COR-L47 (cell line): ENCODE data around the gene NTNG2.

Source experiments
- DNase-seq: peaks from one replicate; lab custom pipeline; 2025; lab: John Stamatoyannopoulos, UW

The NTNG2 gene

DNA sequence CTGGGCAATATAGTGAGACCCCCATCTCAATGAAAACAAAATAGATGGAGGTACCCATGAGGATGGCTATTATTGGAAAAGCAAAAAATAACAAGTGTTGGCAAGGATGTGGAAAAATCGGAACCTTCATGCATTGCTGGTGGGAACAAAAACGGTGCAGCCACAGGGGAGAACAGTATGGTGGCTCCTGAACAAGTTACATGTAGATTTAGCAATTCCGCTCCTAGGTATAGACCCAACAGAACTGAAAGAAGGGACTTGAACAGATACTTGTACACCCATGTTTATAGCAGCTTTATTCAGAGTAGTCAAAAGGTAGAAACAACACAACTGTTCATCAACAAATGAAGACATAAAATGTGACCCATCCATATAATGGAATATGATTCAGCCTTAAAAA, 43.0 kb downstream of the NTNG2 start:
- no peak for DNase-seq

DNA sequence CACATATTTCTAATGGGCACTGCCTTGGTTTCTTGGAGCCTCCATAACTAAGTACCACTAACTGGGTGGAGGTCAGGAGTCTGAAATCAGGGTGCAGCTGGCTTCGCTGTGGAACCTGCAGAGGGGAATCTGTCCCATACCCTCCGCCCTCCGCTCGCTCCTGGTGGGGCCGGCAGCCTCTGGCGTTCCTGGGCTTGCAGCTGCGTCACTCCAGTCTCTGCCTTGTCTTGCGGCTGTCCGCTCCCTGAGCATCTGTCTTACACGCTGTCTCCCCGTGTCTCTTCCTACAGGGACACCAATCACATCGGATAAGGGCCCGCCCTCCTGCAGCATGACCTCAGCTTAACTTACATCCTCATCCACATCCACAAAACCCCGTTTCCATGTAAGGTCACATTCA, 45.4 kb downstream of the NTNG2 start:
- DNase-seq: no peak

DNA sequence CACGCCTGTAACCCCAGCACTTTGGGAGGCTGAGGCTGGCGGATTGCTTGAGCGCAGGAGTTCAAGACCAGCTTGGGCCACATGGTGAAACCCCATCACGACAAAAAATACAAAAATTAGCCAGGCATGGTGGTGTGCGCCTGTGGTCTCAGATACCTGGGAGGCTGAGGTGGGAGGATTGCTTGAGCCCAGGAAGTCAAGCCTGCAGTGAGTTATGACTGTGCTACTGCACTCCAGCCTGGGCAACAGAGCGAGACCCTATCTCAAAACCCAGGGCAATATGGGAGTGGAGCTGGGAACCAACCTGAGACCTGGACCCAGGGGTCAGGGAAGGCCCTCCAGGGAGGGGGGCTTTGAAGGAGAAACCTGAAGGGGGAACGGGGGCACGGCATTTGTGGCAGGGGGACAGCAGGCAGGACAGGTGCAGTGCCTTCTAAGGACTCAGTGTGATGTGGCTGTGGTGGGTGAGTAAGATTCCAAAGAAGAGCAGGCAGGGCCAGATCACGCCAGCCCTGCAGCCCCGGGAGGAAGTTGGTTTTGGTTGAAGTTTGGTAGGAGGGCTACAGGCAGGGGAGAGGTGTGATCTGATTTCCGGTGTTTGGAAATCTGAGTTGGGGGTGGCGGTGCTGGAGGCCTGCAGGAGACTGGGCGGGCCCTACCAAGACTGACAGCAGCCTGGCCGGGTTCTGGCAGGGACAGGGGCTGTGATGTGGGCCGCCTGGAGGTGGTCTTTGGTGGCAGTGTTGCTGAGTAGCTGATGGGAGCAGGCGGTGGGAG, 46.2 kb downstream of the NTNG2 start:
- DNase-seq: no peak

DNA sequence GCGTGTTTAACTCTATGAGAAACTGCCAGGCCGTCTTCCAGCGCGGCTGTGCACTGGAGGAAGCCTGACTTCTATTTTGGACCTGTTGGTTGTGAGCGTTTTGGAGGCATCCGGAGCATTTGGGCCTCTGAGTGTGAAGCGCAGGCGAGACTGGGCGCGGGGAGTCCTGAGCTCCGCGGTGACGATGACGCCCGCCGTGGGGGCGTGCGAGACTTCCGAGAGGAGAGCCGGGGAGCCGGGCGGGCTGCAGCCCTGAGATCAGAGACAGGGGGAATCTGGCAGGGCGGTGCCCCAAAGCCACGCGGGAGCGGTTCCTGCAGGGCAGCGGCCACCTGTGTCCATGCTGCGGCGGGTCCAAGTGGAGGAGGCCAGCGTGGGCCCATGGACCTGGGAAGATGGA, 47.4 kb downstream of the NTNG2 start:
- no peak for DNase-seq

DNA sequence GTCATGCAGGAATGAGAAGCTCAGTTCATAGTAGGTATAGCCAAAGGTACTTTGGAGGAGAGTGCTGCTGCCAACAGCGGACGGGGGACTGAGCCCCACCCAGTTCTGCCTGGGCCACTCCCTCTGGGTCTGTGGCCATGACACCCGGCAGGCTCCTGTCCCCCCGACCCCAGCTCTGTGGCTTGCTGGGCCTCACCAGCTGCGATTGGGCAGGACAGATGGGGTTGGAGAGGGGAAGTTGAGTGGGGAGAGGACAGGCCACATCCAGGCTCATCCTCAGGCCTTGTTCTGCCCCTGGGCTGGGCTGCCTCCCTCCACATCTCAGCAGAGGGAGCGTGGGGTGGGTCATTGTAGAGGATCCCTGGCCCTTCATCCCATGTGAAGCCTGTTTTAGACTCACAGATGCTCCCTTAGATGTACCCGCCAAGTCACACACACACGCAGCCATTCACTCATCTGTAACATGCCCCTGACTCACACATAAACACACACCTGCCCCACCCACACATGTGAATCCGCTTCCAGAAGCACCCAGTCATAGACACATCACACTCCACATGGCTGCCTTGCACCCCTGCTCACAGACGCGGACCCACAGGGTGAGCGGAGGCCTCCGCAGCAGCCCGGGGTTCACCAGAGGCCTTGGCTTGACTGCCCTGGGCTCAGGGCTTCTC, 48.8 kb downstream of the NTNG2 start:
- no peak for DNase-seq

DNA sequence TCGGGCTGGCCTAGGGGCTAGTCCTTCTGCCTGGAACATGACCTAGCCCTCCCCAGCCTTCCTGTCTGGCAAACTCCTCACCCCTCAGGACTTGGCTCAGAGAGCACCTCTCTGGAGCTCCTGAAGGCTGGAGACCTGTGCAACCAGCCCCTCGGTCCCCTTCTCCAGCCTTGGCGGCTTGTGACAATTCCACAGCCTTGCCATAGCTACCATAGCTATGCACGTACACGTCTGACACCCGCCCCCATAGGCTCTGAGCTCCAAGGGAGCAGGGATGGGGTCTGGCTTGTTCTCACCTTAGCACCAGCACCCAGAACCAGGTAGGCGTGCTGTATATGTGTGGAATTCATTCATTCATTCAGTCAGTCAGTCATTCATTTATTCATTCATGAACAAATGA, 49.7 kb downstream of the NTNG2 start:
- no peak for DNase-seq

DNA sequence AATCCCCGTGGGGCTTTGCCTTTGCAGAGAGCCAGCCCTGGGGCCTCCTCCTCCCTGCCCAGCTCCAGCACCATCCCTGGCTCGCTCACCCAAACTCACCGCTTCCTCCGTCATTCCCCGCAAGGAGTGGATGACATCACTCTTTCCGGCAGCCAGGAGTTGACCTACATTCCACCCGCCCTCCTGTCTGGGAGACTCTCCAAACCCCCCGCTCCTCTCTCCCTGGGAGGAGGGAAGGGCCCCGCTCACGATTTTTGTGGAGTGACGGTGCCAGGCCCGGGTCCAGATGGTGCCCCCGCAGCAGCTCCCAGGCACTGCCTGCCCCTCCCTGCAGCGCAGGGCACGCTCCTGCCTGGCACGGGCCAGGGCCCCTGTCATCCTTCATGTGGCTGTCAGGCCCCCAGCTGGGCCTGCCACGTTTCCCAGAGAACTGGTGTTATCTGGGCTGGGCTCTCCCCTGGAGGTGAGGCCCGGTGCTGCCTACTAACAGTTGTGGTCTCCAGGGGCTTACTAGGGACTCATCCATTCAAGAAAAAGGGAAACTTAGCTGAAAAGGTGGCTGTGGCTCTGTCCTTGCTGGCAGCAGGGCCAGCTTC, 52.3 kb downstream of the NTNG2 start:
- DNase-seq: peak; percentile 24

DNA sequence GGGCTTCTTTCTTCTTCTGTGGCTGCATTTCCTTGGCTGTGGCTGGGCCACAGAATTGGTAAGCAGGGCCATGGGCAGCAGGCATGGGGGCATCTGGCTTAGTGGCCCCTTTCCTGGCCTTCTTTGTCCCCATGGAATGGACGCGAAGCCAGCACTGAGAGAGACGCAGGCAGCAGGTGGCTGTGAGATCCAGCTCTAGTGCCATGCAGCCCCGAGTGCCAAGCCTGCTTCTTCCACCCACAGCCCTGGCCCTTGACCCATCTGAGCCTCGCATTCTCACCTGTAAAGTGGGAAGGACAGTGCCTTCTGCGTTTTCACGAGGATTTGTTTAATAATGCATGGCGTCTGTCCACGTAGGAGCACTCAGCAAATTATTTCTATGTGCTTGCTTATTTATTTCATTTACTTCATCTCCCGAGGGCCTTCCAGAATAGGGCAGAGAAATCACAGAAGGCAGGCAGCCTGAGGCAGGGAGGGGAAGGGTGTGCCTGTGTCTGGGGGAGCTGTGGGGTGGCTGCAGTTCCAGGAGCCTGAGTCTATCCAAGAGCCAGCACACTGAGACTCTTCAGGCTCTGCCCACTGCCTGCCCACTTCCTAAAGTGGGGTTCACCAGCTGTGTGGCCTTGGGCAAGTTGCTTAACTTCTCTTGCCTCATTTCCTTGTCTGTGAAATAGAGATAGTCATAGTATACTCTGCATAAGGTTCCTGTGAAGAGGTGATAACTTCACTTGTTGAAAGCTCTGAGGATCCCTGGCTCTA, 55.2 kb downstream of the NTNG2 start:
- no peak for DNase-seq

DNA sequence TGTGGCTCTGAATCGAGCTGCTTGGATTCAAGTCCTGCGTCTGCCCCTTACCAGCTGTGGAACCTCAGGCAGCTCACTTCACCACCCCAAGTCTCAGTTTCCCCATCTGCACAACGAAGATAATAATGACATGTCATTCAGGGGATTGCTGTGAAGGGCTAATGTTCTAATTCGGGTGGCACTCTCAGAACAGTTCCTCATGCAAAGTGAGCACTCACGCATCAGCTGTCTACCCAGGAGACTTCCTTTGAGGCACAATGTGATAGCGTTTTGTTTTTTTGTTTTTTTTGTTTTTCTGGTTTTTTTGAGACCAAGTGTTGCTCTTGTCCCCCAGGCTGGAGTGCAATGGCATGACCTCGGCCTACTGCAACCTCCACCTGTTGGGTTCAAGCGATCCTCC, 56.4 kb downstream of the NTNG2 start:
- DNase-seq: no peak

DNA sequence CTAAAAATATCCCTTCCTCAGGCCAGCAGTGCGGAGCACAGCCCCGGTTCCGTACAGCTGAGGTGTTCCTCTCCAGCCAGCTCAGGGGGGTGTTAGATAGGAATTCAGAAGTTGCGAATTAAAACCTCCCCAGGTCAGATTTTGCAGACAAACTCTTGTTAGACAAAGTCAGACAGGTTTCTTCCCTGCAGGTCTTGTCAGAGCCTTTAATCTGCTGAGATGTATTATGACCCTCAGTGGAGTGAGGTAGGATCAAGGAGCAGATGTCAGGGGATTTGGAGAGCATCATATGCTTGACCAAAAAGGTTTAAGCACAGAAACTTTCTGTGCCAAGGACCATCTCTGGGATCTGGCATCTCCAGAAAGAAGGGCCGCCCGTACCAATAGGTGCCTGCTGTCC, 60.1 kb downstream of the NTNG2 start:
- DNase-seq: no peak

DNA sequence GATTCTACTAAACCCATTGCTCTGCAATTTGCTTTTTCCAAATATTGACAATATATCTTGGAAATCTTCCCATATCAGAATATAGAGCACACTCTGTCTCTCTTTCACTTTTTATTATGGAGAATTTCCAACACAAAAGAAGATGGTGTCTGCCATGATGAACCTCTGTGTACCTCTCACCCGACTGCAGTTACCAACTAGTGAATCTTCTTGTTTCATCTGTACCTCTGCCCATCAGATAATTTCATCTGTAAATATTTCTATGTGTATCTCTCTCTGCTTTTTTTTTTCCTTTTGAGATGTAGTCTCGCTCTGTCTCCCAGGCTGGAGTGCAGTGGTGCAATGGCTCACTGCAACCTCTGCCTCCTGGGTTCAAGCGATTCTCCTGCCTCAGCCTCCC, 62.8 kb downstream of the NTNG2 start:
- no peak for DNase-seq

DNA sequence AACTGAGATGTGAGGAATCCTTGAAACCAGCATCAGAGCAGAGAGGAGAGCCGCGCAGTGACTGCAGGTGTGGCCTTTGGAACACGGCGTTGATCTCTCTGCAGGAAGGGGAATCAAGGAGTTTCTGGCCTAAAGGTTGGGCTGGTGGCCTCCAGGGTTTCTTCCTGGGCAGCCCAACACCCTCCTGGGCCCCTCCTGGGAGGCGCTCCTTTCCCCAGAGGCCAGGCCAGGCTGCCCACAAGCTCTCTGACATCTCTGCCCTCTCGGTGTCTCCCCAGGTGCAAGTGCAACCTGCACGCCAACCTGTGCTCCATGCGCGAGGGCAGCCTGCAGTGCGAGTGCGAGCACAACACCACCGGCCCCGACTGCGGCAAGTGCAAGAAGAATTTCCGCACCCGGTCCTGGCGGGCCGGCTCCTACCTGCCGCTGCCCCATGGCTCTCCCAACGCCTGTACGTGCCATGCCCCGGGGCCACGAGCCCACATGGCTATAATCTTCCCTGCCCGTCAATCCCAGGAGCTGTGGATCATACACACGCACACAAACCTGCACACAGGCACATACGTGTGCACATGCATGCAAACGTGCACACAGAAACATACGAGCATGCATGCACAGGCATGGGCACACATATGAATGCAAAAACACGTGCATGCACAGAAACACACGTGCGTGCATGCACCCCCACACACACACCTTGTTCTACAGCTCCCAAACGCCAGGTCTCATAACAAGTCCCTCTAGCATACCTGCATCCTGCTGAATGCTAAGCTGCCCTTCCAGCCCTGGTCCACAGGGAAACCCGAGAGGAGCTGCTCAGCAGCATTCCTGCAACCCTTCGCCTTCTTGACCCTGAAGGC, 64.9 kb downstream of the NTNG2 start:
- no peak for DNase-seq

DNA sequence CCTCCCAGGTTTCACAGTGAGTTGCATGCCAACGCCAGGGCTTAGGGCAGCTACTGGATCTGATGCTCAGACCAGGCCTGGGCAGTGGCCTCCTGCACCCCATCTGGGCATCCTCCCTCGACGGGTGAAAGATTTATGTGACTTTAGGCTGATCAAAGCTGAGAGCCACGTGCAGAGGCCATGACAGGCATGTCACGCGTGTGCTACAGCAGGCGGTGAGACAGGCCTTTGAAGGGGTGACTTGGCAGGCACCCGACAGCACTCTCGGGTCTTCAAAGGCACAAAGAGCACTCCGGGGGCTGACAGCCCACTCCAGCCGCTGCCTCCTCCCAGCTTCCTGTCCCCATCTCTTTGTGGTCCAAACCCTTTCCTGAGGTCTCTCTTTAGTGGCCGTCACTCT, 66.2 kb downstream of the NTNG2 start:
- DNase-seq: no peak

DNA sequence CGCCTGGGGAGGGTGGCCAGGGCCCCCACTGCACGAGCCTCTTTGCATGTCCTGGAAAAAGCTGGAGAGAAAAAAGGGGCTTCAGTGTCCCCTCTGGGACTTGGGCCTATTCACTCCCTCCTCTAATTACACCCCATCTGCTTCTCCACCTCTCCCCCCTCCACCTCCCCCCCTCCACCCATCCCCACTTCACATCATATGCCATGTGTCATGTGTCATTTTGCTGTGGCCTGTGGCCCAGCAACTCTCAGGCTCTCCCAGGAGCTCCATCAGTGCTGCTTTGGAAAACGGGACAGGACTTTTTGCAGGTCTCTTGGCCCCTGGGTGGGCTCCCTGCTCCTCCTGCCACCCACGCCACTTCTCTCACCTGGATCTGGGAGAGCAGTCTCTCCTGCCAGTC, 68.7 kb downstream of the NTNG2 start:
- no peak for DNase-seq

DNA sequence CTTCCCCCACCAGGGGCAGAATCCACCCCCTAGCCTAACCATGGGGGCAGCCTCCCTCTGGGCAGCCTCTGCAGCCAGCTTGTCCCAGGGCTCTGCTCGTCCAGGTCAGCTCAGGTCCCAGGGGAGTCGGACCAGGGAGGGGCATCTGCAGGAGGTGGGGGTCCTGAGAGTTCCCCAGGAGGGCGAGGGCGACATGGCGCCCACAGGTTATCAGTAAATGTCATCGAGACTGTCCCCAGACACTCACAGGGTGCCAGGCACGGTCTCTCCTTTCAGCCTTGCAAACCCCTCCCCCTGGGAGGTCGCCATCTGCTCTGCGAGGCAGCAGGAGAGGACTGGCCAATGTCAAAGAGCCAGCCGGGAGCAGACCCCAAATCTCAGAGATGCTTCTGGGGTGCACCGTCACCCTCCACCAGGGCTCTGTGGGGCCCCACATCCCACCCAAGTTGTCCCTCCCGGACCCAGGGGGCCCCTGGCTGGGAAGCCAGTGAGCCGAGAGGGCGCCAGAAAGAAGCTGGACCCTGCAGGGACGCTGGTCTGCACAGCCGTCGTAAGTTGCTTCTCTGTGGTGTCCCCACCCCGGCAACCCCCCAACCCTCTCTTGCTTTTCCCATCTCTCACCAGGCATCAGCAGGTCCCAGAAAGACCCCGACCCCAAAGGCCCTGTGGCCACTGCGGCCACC, 69.3 kb downstream of the NTNG2 start:
- no peak for DNase-seq

DNA sequence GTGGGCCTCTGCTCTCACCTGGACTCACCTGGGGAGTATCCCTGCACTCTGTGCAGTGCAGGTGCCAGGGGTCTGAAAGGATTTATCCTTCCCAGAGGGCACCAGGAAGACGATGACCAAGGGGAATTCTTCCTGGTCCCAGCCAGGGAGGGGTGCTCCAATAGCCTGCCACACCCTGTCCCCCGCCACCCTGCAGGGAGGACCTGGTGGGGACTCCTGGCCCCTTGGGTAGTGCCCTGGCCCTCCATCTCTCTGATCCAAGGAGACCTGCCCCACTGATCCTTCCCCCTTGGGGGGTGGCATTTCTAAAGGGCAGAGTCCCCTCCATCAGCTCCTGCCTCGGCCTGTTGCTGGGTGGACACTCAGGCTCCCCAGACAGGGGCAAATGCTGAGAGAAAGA, 70.7 kb downstream of the NTNG2 start:
- no peak for DNase-seq

DNA sequence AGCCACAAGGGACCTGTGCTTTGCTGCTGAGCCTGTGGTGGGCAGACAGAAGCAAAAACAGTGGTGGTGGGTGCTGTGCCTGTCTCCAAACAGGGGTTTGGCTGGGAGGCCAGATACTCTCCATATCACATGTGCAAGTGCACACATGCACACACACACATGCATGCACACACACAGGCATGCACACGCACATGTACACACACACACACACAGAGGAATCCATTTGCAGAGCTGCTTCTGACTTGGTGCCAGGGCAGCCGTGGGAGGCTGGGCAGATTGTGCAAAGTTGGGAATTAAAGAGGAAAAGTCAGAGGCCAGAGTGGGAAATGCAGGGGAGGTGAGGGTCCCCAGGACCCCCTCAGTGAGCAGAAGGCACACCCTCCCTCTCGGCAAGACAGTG, 71.3 kb downstream of the NTNG2 start:
- DNase-seq: no peak

DNA sequence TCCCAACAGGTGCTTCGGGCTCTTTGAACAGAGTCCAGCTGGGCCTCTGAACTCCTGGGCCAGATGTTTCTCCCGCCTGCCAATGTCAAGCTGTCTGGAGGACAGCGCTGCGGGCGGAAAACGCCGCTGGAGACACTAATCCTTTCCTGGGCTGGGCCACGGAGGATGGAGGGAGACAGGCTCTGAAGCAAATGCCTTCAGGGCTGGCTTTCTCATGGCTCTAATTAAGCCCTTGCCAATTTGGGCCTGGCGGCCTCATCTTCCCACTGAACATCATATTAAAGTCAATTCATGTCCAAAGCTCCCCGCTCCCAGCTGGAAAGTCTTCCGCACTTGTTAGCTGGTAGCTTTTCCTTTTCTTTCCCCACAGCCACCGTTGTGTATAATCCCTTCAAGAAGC, 72.7 kb downstream of the NTNG2 start:
- no peak for DNase-seq

DNA sequence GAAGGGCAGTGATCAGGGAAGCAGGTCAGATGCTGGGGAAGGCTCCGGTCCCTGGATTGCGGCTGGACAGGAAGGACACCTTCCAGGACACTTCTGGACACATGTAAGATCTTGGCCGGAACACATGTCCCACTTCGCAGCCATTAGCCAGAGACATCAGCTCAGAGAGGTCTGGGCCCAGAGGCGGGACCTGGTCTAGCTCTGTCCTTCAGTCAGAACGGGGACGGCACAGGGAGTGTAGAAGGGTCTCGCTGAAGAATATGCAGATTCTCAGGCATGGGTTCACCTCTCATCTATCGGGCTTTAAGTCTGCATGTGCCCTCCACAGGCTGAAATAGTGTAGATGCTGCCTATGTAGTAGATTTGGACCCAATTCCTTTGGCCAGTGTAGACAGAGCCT, 73.3 kb downstream of the NTNG2 start:
- DNase-seq: no peak

DNA sequence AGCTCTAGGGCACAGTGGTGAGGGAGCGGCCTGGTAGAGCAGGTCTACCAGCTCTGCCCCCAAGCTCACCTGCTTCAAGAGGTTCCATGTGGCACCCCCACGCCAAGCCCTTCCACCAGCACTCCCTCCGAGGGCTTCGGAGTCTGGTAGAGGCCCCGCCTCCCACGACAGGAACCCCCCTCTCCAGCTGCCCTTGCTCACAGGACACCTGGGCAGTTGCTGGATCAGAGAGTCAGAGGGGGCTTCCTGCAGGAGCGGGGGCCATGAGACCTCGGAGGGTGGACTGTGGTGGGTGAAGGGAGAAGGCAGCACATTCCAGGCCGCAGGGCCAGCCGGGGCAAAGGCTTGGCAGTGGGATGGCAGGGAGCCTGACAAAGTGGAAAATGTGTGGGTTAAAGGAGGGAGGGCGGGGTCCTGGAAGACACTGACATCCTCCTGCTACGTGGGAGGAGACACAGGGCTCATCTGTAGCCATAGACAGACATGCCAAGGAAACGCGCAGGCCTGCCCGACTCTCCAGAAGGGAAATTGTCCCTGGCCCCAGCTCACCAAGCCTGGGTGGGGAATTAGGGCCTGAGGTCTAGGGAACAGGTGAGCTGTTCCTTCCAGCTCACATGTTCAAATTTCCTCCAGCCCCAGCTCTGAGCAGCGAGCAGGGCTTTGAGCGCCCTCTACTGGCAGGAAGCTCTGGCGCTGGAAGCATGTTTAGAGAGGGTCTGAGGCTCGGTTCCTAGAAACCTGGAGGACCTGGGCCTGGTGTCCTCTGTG, 74.2 kb downstream of the NTNG2 start:
- DNase-seq: peak; percentile 72
